ENCODE measurements around the gene UBTD2.
"Not testable (repeated sequence)": the region's sequence is repeated elsewhere in the genome, so short reads cannot be mapped to it uniquely, and the experiment has no call there.

Gene UBTD2

DNA sequence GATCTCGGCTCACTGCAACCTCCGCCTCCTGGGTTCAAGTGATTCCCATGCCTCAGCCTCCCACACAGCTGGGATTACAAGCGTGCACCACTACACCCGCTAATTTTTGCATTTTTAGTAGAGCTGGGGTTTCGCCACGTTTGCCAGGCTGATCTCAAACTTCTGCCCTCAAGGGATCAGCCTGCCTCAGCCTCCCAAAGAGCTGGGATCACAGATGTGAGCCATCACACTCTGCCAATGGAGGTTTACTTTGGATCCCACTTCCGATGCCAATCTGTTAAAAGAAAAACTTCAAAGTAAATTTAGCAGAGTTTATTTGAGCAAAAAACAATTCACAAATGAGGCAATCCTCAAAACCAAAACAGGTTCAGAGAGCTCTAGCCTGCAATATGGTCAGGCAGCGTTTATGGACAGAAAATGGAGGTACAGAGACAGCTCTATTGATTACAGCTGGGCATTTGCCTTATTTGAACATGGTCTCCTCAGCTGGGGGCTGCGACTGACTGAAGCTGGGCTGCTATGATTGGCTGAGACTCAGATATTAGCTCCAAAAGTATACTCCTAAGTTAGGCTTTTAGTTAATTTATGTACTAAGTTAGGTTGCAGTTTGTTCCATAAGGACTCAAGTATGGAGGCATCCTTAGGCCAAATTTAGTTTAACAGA lies 18.6 kb upstream of the UBTD2 start:
- no peaks in the 10 kb centered on the region for H3K9me3 Mint-ChIP-seq
- no peaks in the 10 kb centered on the region for H3K4me1 Mint-ChIP-seq
- H3K27me3 Mint-ChIP-seq = peaks cover 6% of the 10 kb centered on the region
- H3K27ac Mint-ChIP-seq = peak overlapping the region in 1 of 2 donors; percentile 49
- no peak overlapping the region for H3K4me3 Mint-ChIP-seq
- DNase-seq = no peak
- no peak for ATAC-seq

DNA sequence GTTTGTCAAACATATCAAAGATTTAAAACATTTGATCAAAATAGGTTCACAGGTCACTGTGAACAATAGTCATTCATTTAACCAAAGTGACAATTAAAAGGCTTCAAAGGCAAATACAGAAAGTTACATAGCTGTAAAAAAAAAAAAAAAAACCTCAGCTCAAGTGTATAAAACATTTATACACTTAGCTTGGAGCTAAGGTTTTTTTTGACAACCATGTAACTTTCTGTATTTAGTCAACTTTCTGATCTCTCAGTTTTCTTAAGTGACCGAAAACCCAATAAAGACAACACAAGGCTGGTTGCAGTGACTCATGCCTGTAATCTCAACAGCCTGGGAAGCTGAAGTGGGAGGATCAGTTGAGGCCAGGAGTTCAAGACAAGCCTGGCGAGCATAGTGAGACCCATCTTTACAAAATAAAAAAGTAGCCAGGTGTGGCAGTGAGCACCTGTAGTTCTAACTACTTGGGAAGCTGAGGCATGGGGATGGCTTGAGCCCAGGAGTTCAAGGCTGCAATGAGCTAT lies 16.4 kb upstream of the UBTD2 start:
- no peak overlapping the region for H3K4me3 Mint-ChIP-seq
- H3K9me3 Mint-ChIP-seq = no peaks in the 10 kb centered on the region
- H3K27ac Mint-ChIP-seq = no peak overlapping the region
- H3K4me1 Mint-ChIP-seq = no peaks in the 10 kb centered on the region
- DNase-seq (no peak), ATAC-seq (no peak)
- H3K27me3 Mint-ChIP-seq = peaks cover 6% of the 10 kb centered on the region

DNA sequence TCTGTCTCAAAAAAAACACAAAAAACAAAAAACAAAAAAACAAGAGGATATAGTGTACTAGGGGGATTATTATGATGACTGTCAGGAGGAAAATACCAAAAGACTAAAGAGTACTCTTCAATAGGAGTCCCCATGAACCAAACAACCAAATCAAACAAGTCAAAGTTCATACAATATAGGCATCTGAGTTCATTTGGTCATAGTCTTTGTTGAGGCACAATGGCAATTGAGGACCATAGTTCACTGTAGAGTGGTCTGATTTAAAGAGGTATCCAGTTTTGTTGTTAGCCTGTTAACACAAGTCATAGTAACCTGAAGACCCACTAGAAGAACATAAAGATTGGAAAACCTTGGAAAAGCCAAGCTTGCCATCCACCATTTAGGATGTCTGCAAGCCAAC lies 11.3 kb upstream of the UBTD2 start:
- Mint-ChIP-seq H3K27me3 (no peaks in the 10 kb centered on the region), H3K9me3 (no peaks in the 10 kb centered on the region), H3K27ac (no peak overlapping the region), H3K4me1 (peaks cover 6% of the 10 kb centered on the region), H3K4me3 (no peak overlapping the region)
- no peak for DNase-seq
- no peak for ATAC-seq

DNA sequence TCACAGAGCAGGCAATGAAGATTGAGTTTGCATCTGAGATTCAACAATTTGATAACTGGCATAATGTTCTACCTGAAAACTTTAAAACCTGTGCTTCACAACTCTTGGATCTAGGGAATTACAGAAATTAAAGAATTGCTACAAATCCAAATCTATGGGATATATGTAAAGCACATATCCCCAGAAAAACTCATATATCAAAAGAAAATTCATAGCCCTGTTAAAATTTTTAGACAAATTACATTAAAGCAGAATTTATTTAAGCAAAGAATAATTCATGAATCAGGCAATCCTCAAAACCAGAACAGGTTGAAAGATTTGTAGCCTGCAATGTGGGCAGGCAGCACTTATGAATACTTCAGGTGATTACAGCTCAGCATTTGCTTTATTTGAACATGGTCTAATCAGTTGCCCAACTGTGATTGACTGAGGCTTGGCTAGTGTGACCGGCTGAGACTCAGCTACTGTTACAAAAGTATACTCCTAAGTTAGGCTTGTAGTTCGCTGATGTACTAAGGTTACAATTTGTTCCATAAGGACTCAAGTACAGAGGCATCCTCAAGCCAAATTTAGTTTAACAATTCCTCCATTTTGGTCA lies 10.3 kb upstream of the UBTD2 start:
- ATAC-seq (no peak), DNase-seq (no peak)
- Mint-ChIP-seq H3K27ac (no peak overlapping the region), H3K27me3 (no peaks in the 10 kb centered on the region), H3K4me1 (peaks cover 6% of the 10 kb centered on the region), H3K9me3 (no peaks in the 10 kb centered on the region), H3K4me3 (no peak overlapping the region)

DNA sequence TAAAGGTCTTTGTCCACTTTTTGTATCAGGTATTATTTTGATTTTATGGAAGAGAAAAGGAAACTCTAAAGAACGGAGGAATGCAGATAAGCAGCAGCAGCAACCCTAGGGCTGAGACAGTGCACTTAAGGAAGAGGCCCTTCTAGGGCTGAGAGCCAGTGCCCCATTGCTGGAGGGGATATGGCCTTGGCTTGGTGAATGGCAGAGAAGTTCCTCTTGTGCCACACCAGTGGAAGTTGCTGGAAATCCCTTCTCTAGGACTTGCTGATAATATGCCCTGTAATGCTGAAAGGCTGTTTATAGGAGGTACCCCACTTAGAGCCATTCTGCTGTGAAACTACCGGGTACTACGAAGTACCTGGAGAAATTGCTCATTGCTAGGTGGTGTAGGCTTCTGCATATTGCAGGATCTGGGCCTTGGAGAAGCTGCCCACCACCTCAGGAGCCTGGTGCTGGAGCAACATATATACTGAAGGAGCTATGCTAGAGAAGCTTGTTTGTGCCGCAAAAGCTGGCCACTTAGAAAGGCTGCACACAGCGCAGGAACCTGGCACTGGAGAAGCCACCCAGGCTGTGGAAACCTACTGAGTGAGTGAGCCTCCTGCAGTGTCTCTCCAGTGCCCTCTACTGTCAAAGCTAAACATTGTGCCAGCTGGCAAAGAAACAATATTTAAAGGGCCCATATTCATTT lies 9.6 kb upstream of the UBTD2 start:
- H3K4me3 Mint-ChIP-seq = no peak overlapping the region
- peaks cover 6% of the 10 kb centered on the region for H3K4me1 Mint-ChIP-seq
- no peaks in the 10 kb centered on the region for H3K9me3 Mint-ChIP-seq
- DNase-seq (peak; percentile 61 to 64), ATAC-seq (peak; percentile 97)
- H3K27ac Mint-ChIP-seq = no peak overlapping the region
- no peaks in the 10 kb centered on the region for H3K27me3 Mint-ChIP-seq

DNA sequence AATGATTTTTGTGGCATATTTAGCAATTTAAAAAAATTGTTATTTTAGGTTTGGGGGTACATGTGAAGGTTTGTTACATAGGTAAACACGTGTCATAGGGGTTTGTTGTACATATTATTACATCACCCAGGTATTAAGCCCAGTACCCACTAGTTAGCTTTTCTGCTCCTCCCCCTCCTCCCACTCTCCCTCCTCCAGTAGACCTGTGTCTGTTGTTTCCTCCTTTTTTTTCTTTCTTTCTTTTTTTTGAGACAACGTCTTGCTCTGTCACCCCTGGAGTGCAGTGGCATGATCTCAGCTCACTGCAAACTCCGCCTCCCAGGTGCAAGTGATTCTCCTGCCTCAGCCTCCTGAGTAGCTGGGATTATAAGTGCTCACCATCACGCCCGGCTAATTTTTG lies 8.3 kb upstream of the UBTD2 start:
- H3K27me3 Mint-ChIP-seq, H3K4me1 Mint-ChIP-seq, H3K4me3 Mint-ChIP-seq, H3K27ac Mint-ChIP-seq, DNase-seq, ATAC-seq, H3K9me3 Mint-ChIP-seq: not testable (repeated sequence)

DNA sequence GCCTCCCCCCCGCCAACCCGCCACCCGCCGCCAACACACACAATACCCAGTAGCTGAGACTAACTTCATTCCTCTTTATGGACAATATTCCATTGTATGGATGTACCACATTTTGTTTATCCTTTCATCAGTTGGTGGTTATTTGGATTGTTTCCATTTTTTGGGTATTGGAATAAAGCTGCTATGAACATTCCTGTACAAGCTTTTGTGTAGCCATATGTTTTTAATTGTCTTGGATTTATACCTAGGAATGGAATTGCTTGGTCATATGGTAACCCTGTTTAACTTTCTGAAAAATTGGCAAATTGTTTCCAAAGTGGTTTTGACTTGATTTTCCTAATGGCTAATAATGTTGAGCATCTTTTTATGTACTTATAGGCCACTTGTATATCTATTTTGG lies 4.9 kb upstream of the UBTD2 start:
- Mint-ChIP-seq H3K27me3 (peaks cover 10% of the 10 kb centered on the region), H3K4me1 (peaks cover 4% of the 10 kb centered on the region), H3K9me3 (no peaks in the 10 kb centered on the region), H3K4me3 (no peak overlapping the region), H3K27ac (no peak overlapping the region)
- no peak for ATAC-seq
- DNase-seq = no peak

DNA sequence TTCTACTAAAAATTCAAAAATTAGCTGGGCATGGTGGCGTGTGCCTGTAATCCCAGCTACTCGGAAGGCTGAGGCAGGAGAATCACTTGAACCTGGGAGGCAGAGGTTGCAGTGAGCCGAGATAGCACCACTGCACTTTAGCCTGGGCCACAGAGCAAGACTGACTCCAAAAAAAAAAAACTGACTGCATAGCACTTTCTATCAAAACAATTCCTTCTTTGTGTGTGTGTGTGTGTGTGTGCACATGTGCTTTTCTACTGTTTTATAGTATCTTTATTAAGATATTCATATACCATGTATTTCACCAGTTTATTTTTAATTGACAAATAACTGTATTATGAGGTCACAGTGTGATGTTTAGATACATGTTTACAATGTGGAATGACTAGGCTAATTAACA lies 3.6 kb upstream of the UBTD2 start:
- H3K4me3 Mint-ChIP-seq, ATAC-seq, H3K4me1 Mint-ChIP-seq, DNase-seq, H3K9me3 Mint-ChIP-seq, H3K27ac Mint-ChIP-seq: not testable (repeated sequence)
- peaks cover 10% of the 10 kb centered on the region for H3K27me3 Mint-ChIP-seq

DNA sequence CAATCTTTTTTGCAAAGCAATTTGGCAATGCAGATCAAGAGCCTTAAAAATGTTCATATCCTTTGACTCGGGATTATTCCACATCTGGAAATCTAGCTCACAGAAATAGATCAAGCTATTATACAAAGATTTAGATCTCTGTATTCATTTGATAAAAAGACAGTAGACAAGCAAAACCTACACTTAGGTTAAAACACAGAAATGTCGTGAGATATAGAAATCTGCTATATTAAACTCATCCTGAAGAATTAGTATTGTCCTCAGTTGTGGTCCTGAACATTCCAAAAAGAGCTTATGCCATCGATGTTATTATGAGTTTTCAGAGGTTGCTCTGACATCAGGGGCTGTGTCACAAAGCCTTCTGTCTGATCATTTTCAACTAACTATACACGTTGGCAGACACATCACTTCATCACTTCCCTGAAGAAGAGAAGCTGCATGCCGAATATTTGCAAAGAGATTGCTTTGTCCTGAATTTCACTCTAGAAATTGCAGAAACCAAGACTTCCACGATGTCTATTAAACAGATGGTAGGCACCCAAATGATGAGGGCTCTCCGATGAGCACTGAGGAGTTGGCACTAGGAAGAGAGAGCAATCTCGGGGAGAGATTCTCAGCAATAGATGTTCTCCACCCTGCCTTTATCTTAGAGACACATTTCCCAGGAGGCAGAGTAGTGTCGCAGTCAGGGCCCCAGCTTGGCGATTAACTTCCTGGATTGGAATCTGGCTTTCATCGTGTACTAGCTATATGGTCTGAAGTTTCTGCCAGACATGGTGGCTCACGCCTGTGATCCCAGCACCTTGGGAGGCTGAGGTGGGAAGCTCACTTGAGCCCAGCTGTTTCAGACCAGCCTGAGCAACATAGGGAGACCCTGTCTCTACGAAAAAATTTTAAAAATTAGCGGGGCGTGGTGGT lies 1.9 kb upstream of the UBTD2 start:
- H3K4me1 Mint-ChIP-seq = peaks cover 19% of the 10 kb centered on the region

DNA sequence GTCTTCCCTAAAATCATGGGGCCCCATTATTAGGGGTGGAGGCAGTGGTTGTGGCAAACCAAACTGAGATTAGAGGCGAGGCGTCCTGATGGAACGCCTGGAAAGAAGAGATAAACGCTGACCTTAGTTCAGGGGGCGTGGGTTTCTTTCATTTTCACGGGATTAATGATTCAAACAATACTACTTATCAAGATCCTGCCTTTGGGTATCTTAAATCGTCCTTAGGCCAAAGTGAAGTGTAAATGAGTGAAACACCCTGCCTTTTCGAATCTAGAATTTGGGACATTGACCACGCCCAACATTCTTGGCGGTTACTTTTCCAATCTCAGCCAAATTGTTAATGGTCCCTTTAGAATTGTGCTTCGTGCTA lies 1.0 kb upstream of the UBTD2 start:
- ATAC-seq (no peak), DNase-seq (no peak)
- Mint-ChIP-seq H3K27me3 (peaks cover 10% of the 10 kb centered on the region), H3K4me1 (peaks cover 19% of the 10 kb centered on the region), H3K4me3 (peak overlapping the region; percentile 88 to 94), H3K27ac (peak overlapping the region in 1 of 2 donors; percentile 95), H3K9me3 (no peaks in the 10 kb centered on the region)

More for the DNA sequence above, 1.9 kb upstream of the UBTD2 start:
- no peaks in the 10 kb centered on the region for H3K9me3 Mint-ChIP-seq
- peak overlapping the region; percentile 88 to 94 for H3K4me3 Mint-ChIP-seq
- H3K27me3 Mint-ChIP-seq = peaks cover 10% of the 10 kb centered on the region
- DNase-seq (no peak), ATAC-seq (no peak)
- no peak overlapping the region for H3K27ac Mint-ChIP-seq

DNA sequence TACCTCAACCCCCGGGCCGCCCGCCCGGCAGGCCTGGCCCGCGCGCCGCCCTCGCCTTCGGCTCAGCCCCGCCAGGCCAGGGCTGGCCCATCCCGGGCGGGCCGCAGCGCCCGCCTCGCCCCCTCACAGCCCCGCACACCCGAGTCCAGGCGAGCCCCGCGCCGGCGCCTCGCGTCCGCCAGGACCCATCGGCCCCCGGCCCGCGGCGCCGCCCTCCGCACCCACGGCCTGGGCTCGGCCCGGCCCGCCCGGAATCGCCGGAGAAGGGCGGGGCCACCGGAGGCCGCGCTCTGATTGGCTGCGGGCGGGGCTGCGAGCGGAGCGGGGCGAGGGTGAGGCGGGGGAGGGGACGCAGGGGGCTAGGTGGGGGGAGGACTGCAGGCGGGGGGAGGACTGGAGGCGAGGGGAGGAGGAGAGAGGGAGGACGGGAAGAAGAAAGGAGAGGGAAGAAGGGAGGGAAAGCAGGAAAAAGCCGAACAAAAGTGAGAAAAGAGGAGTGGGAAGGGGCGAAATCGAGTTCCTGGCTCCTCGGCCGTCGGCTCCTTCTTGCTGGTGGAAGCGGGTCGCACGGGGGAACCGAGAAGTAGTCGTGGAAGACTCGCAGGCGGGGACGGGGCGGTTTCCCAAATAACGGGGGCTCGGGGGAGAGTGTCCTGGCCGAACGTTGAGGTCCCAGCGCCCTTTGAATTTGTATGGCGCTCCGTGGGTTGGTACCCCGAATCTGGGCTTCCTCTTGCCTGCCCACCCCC lies 472 bp upstream of the UBTD2 start:
- peak; percentile 75 to 83 for DNase-seq
- H3K27ac Mint-ChIP-seq = peak overlapping the region; percentile 93 to 95

DNA sequence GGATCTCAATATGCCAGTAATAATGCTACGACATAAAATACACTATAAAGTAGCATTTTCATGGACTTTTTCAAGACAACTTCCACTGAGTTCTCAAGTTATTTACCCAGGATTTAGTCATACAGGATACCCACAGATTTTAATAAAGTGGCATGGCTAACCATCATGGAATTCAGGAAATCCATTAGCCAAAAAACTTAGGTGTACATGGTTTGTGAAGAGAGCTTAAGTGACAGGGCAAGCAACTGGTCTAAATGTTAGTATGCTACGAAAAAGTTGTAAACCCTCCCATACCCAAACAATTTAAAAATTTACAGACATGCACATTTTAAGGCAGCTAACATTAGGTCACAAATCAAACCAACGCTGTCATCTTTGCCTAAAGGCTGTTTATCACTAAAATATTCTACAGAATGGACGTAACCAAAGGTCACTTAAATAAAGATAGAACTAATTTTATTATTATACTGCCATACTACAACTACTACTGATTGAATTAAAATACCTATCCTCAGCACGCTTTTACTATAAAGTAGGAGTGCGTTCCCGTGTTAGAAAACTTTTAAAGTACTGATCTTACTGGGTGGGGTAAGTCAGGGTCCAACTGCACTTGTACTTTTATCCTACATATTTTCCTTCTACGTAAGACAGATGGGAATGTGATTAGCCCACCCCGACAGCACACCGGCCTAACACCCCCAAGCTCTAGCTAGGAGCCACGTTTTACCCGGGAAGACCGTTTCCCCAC lies 1.1 kb downstream of the UBTD2 start:
- no peak for DNase-seq
- Mint-ChIP-seq H3K9me3 (no peaks in the 10 kb centered on the region), H3K27ac (peak overlapping the region; percentile 89 to 90), H3K27me3 (peaks cover 10% of the 10 kb centered on the region), H3K4me1 (peaks cover 24% of the 10 kb centered on the region), H3K4me3 (peak overlapping the region; percentile 88 to 94)
- no peak for ATAC-seq

More for the DNA sequence above, 472 bp upstream of the UBTD2 start:
- peaks cover 10% of the 10 kb centered on the region for H3K27me3 Mint-ChIP-seq
- peak overlapping the region; percentile 88 to 94 for H3K4me3 Mint-ChIP-seq
- H3K4me1 Mint-ChIP-seq = peaks cover 19% of the 10 kb centered on the region
- ATAC-seq = peak; percentile 91
- no peaks in the 10 kb centered on the region for H3K9me3 Mint-ChIP-seq

DNA sequence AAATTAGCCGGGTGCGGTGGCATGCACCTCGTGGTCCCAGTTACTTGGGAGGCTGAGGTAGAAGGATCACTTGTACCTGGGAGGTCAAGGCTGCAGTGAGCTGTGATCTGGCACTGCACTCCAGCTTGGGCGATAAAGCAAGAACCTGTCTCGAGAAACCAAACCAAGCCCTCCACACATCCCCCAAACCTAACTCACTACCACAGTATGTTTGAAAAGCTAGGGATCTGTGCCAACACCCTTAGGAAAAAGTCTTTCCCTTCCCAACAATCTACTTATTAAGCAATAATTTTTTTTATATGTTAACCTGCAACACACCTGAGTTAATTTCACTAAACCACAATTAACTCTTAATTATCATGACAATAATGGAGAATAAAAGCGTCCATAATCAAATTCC lies 2.2 kb downstream of the UBTD2 start:
- no peak for DNase-seq
- Mint-ChIP-seq H3K27ac (no peak overlapping the region), H3K4me3 (peak overlapping the region; percentile 64 to 88), H3K9me3 (no peaks in the 10 kb centered on the region), H3K4me1 (peaks cover 33% of the 10 kb centered on the region), H3K27me3 (peaks cover 10% of the 10 kb centered on the region)
- ATAC-seq = no peak

DNA sequence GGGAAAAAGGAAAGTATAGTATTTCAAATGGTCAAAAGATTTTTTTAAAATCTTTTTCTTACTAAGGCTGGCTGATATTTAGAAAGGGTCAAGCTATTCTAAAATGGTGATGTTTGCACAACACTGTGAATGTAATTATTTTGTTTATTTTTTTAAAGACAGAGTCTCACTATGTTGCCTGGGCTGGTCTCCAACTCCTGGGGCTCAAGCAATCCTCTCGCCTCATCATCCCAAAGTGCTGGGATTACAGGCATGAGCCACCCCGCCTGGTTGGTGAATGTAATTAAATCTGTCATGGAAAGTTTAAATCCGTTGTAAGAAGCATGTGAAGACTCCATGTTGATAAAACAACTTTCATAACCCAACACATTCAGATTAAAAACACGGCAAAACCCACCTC lies 2.6 kb downstream of the UBTD2 start:
- H3K9me3 Mint-ChIP-seq = no peaks in the 10 kb centered on the region
- no peak overlapping the region for H3K27ac Mint-ChIP-seq
- no peak overlapping the region for H3K4me3 Mint-ChIP-seq
- H3K27me3 Mint-ChIP-seq = peaks cover 8% of the 10 kb centered on the region
- ATAC-seq (no peak), DNase-seq (no peak)
- peaks cover 37% of the 10 kb centered on the region for H3K4me1 Mint-ChIP-seq
